ENCODE measurements around the gene ARID4B. TPM values are rescaled to one million over a fixed set of nuclear protein-coding genes. Genes with fewer than 3 reads are reported as not detected.
"Not testable (repeated sequence)": the region's sequence is repeated elsewhere in the genome, so short reads cannot be mapped to it uniquely, and the experiment has no call there.

The ARID4B gene, protein sequence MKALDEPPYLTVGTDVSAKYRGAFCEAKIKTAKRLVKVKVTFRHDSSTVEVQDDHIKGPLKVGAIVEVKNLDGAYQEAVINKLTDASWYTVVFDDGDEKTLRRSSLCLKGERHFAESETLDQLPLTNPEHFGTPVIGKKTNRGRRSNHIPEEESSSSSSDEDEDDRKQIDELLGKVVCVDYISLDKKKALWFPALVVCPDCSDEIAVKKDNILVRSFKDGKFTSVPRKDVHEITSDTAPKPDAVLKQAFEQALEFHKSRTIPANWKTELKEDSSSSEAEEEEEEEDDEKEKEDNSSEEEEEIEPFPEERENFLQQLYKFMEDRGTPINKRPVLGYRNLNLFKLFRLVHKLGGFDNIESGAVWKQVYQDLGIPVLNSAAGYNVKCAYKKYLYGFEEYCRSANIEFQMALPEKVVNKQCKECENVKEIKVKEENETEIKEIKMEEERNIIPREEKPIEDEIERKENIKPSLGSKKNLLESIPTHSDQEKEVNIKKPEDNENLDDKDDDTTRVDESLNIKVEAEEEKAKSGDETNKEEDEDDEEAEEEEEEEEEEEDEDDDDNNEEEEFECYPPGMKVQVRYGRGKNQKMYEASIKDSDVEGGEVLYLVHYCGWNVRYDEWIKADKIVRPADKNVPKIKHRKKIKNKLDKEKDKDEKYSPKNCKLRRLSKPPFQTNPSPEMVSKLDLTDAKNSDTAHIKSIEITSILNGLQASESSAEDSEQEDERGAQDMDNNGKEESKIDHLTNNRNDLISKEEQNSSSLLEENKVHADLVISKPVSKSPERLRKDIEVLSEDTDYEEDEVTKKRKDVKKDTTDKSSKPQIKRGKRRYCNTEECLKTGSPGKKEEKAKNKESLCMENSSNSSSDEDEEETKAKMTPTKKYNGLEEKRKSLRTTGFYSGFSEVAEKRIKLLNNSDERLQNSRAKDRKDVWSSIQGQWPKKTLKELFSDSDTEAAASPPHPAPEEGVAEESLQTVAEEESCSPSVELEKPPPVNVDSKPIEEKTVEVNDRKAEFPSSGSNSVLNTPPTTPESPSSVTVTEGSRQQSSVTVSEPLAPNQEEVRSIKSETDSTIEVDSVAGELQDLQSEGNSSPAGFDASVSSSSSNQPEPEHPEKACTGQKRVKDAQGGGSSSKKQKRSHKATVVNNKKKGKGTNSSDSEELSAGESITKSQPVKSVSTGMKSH (N-terminal part only)
- 10 to 100 TPM; 43.3 to 45.7 TPM for total RNA-seq

DNA sequence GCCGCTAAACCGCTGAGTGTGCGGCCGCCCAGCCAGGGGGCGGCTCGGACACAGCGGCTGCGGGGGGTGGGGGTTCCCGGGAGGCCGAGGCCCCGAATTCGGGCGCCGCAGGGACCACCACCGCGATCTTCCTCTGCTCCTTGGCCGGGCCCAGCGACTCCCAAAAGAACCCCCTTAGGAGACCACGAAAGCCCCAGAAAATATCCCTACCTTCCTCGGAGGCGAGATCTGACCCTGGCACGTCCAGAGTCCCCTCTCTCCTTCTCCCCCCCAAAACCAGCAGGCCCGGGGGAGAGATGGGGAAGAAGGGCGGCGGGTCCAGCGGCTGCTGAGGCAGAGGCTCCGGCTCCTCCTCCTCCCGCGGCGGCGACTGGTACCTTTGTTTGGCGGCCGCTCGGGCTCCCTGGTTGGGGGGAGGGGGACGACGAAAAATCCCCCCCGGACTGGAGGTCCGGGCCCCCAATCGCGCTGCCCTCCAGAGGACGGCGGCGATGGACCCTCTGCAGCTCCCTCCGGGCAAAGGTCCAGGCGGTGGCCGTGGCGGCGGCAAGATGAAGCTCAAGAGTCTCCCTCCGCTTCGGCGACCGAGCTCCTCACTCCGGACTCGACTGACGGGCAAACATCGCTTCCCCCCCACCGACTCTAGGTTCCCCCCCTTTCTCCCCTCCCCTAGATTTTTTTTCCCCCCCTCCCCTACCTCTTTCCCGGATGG is at the start of gene ARID4B:
Gene ARID4B, minus strand, starts transcription at position 621 of the 712 bp plus-strand sequence. CDS start 1,260 bp downstream, outside the sequence.
- H3K27me3 Mint-ChIP-seq (ENCODE audit: low read depth) = no peaks in the 10 kb centered on the region
- H3K27ac Mint-ChIP-seq = peak within 1 kb of the TSS; percentile 93
- H3K36me3 Mint-ChIP-seq (ENCODE audit: low read depth) = peaks cover 38% of the 10 kb centered on the region
- POLR2A ChIA-PET = interaction anchor here (0.6 to 3.4 kb wide), 10 partner anchors 9 to 840 kb away, joined by 3 to 21 read pairs (median 3); no protein-coding TSS in a partner anchor
- CTCF ChIA-PET = interaction anchor here (1.0 to 2.9 kb wide), 4 partner anchors 13 to 91 kb away, joined by 4 to 12 read pairs (median 6); no protein-coding TSS in a partner anchor
- DNase-seq = no peak
- H3K4me1 Mint-ChIP-seq (ENCODE audit: low read depth) = peaks cover 26% of the 10 kb centered on the region
- peak within 1 kb of the TSS; percentile 94 for H3K4me3 Mint-ChIP-seq
- H3K9me3 Mint-ChIP-seq (ENCODE audit: insufficient read depth) = no peaks in the 10 kb centered on the region
- peak; percentile 3 for ATAC-seq

DNA sequence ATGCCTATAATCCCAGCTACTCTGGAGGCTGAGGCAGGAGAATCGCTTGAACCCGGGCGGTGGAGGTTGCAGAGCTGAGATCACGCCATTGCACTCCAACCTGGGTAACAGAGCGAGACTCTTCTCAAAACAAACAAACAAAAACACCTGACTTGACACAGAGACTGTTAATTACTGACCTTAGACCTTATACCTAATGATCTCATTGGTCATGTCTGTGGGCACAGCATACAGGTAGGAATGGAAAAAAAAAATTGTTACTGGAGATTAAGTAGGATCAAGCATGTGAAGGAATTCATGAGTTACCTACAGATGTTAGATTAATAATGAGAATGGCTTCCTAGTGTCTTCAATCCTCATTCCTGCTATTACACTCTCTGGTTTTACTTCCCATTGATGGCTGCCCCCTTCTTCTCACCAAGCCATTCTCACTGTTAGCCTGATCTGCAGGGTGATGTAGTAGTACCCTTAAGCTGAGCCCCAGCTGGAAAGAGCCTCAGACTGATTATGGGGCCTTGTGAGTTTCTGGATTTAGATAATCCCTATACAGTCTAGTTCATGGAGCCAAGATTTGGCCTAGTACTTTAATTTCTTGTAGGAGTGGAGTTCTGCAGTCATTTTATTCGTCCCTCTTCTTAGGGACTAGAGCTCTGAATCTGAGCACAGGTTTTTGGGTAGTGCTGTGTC is 48.1 kb upstream of the ARID4B start:
- H3K36me3 Mint-ChIP-seq (ENCODE audit: low read depth) = peaks cover 25% of the 10 kb centered on the region
- ChIA-PET POLR2A (interaction anchor here (0.7 to 0.8 kb wide), 2 partner anchors 8 to 11 kb away, joined by 3 to 4 read pairs; partner anchors contain the start of gene TBCE), CTCF (no interaction called here)
- no peaks in the 10 kb centered on the region for H3K27me3 Mint-ChIP-seq (ENCODE audit: low read depth)
- H3K4me3 Mint-ChIP-seq = no peak overlapping the region
- DNase-seq = no peak
- peak overlapping the region; percentile 9 for H3K27ac Mint-ChIP-seq
- H3K9me3 Mint-ChIP-seq (ENCODE audit: insufficient read depth) = no peaks in the 10 kb centered on the region
- no peaks in the 10 kb centered on the region for H3K4me1 Mint-ChIP-seq (ENCODE audit: low read depth)
- no peak for ATAC-seq

DNA sequence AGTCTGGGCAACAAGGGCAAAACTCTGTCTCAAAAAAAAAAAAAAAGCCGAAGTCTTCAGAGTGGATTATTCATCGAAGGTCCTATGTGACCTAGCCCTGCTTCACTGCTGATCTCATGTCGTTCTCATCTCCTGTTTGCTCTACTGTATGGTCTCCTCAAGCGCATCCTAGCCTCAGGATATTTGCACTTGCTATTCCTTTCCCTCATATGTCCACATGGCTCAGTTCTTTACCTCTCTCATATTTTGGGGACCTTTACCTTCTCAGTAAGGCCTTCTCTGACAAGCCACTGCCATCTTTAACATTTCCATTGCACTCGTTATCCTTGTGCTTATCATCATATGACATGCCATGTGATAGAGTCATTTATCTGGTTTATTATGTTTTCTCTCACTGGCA is 41.8 kb upstream of the ARID4B start:
- H3K4me1 Mint-ChIP-seq (ENCODE audit: low read depth) = peaks cover 31% of the 10 kb centered on the region
- DNase-seq (no peak), ATAC-seq (no peak)
- no peak overlapping the region for H3K27ac Mint-ChIP-seq
- H3K27me3 Mint-ChIP-seq (ENCODE audit: low read depth) = no peaks in the 10 kb centered on the region
- no peaks in the 10 kb centered on the region for H3K9me3 Mint-ChIP-seq (ENCODE audit: insufficient read depth)
- peaks cover 9% of the 10 kb centered on the region for H3K36me3 Mint-ChIP-seq (ENCODE audit: low read depth)
- H3K4me3 Mint-ChIP-seq = no peak overlapping the region
- CTCF ChIA-PET = no interaction called here
- POLR2A ChIA-PET = no interaction called here

DNA sequence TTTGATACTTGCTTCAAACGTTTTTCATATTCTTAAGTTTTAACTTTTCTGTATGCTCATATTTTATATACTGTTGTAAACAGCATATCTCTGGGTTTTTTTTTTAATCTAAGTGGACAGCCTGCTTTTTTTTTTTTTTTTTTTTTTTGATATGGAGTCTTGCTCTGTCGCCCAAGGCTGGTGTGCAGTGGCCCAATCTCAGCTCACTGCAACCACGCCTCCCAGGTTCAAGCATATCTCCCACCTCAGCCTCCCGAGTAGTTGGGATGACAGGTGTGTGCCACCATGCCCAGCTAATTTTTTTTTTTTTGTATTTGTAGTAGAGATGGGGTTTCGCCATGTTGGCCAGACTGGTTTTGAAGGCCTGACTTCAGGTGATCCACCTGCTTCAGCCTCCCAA is 40.4 kb upstream of the ARID4B start:
- H3K9me3 Mint-ChIP-seq (ENCODE audit: insufficient read depth) = no peaks in the 10 kb centered on the region
- ATAC-seq = no peak
- peaks cover 6% of the 10 kb centered on the region for H3K36me3 Mint-ChIP-seq (ENCODE audit: low read depth)
- ChIA-PET POLR2A (interaction anchor here (1.1 to 1.3 kb wide), 2 partner anchors 31 to 37 kb away, joined by 3 read pairs; no protein-coding TSS in a partner anchor), CTCF (interaction anchor here (1.3 kb wide), 2 partner anchors 27 to 48 kb away, joined by 3 to 11 read pairs; no protein-coding TSS in a partner anchor)
- H3K4me3 Mint-ChIP-seq = peak overlapping the region; percentile 99
- peaks cover 31% of the 10 kb centered on the region for H3K4me1 Mint-ChIP-seq (ENCODE audit: low read depth)
- no peaks in the 10 kb centered on the region for H3K27me3 Mint-ChIP-seq (ENCODE audit: low read depth)
- no peak overlapping the region for H3K27ac Mint-ChIP-seq
- DNase-seq = no peak

DNA sequence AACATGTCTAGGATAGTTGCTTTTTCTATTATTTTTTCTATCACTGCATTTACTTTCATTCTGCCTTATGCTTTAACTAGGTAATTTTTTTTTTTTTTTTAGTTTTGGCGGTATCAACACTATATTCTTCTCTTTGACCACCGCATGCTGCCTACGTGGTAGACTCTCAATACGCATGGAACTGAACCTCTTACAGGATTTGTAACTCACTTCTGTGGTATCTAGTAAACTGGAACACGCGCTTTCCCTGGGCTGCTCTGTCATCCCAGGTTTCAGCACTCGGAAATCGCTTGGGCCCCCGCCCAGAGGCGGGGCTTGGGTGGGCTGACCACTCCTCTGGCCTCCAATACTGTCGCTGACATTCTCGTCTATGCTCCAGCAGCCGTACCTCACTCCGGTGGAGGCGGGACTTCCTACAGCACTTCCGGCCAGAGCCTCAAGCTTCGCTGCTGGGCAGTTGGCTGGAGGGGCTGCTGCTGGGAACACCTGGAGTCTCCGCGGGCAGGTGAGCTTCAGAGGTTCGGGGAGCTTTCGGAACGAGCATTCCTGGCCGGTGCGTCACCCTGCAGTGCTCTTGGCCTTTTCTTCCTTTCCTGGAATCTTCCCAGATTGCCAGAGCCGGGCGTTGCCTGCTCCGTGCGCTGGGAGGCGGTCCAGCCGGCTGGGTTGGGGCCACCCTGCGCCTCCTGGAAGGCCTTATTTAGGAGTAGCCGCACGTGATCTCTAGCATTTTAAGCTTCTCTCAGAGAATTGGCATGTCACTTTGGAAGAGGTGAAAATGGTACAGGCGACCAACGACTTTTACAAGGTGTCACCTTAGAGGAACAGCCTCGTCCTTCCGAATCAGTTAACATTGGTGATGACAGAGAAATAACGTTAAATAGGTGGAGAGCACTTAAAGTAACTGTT is 39.3 kb upstream of the ARID4B start, which contains the start of gene TBCE:
Gene TBCE, plus strand, starts transcription at position 428 of the 909 bp plus-strand sequence. CDS start 12,623 bp downstream, outside the sequence.
- ATAC-seq (peak; percentile 100), DNase-seq (peak; percentile 92)
- peaks cover 31% of the 10 kb centered on the region for H3K4me1 Mint-ChIP-seq (ENCODE audit: low read depth)
- H3K4me3 Mint-ChIP-seq = peak within 1 kb of the TSS; percentile 99
- CTCF ChIA-PET = interaction anchor here (0.8 to 1.3 kb wide), 4 partner anchors 10 to 138 kb away, joined by 3 to 11 read pairs (median 3); no protein-coding TSS in a partner anchor
- peaks cover 6% of the 10 kb centered on the region for H3K36me3 Mint-ChIP-seq (ENCODE audit: low read depth)
- H3K9me3 Mint-ChIP-seq (ENCODE audit: insufficient read depth) = no peaks in the 10 kb centered on the region
- peak within 1 kb of the TSS; percentile 93 for H3K27ac Mint-ChIP-seq
- POLR2A ChIA-PET = interaction anchor here (0.9 to 2.3 kb wide), 4 partner anchors 9 to 41 kb away, joined by 3 to 5 read pairs (median 4); no protein-coding TSS in a partner anchor
- H3K27me3 Mint-ChIP-seq (ENCODE audit: low read depth) = no peaks in the 10 kb centered on the region

DNA sequence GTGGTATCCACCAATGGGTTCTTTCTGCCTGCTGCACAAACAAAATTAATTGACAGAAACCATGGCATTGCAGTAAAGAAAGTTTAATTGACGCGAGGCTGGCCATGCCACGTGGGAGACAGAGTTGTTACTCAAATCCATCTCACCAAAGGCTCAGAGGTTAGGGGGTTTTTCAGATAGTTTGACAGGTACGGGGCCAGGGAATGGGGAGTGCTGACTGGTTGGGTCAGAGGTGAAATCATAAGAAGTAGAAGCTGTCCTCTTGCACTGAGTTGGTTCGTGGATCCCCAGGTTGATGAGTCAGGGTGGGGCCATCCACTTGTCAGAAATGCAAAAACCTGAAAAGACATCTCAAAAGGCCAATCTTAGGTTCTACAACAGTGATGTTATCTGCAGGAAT is 38.3 kb upstream of the ARID4B start:
- DNase-seq = peak; percentile 23
- Mint-ChIP-seq H3K36me3 (ENCODE audit: low read depth) (peaks cover 6% of the 10 kb centered on the region), H3K9me3 (ENCODE audit: insufficient read depth) (no peaks in the 10 kb centered on the region), H3K27ac (peak overlapping the region; percentile 58), H3K4me3 (peak overlapping the region; percentile 44), H3K4me1 (ENCODE audit: low read depth) (peaks cover 31% of the 10 kb centered on the region), H3K27me3 (ENCODE audit: low read depth) (no peaks in the 10 kb centered on the region)
- ATAC-seq = no peak
- POLR2A ChIA-PET = interaction anchor here (0.8 to 2.3 kb wide), 2 partner anchors 40 to 441 kb away, joined by 4 to 5 read pairs; no protein-coding TSS in a partner anchor
- CTCF ChIA-PET = no interaction called here

DNA sequence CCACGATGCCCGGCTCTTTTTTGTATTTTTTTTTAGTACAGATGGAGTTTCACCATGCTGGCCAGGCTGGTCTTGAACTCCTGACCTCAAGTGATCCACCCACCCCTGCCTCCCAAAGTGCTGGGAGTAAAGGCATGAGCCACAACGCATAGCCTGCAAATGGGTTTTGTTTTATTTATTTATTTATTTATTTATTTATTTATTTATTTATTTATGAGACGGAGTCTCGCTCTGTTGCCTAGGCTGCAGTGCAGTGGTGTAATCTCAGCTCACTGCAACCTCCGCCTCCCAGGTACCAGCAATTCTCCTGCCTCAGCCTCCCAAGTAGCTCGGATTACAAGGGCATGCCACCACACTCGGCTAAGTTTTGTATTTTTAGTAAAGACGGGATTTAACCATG is 36.2 kb upstream of the ARID4B start:
- POLR2A ChIA-PET; ATAC-seq; DNase-seq; H3K36me3 Mint-ChIP-seq (ENCODE audit: low read depth); H3K4me3 Mint-ChIP-seq; H3K27me3 Mint-ChIP-seq (ENCODE audit: low read depth); H3K9me3 Mint-ChIP-seq (ENCODE audit: insufficient read depth); H3K27ac Mint-ChIP-seq: not testable (repeated sequence)
- H3K4me1 Mint-ChIP-seq (ENCODE audit: low read depth) = peaks cover 27% of the 10 kb centered on the region
- CTCF ChIA-PET = interaction anchor here (1.2 kb wide), 1 partner anchor 52 kb away, joined by 4 read pairs; no protein-coding TSS in a partner anchor

DNA sequence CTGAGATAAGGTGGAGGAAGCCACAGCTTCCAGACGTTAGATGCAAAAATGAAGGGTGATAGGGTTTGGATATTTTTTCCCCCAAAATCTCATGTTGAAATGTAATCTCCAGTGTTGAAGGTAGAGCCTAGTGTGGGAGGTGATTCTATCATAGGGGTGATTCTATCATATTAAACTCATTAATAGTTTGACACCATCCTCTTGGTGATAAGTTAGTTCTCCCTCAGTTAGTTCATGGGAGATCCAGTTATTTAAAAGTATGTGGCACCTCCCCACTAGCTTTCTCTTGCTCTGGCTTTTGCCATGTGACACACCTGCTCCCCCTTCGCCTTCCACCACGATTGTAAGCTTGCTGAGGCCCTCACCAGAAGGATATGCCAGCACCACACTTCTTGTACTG is 30.9 kb upstream of the ARID4B start:
- ChIA-PET CTCF (interaction anchor here (0.9 kb wide), 1 partner anchor 17 kb away, joined by 3 read pairs; no protein-coding TSS in a partner anchor), POLR2A (interaction anchor here (0.7 to 1.3 kb wide), 2 partner anchors 30 to 255 kb away, joined by 3 to 4 read pairs; partner anchors contain the start of gene GGPS1)
- no peak for DNase-seq
- Mint-ChIP-seq H3K27ac (no peak overlapping the region), H3K36me3 (ENCODE audit: low read depth) (no peaks in the 10 kb centered on the region), H3K4me3 (no peak overlapping the region), H3K9me3 (ENCODE audit: insufficient read depth) (no peaks in the 10 kb centered on the region), H3K27me3 (ENCODE audit: low read depth) (peaks cover 6% of the 10 kb centered on the region), H3K4me1 (ENCODE audit: low read depth) (no peaks in the 10 kb centered on the region)
- no peak for ATAC-seq

DNA sequence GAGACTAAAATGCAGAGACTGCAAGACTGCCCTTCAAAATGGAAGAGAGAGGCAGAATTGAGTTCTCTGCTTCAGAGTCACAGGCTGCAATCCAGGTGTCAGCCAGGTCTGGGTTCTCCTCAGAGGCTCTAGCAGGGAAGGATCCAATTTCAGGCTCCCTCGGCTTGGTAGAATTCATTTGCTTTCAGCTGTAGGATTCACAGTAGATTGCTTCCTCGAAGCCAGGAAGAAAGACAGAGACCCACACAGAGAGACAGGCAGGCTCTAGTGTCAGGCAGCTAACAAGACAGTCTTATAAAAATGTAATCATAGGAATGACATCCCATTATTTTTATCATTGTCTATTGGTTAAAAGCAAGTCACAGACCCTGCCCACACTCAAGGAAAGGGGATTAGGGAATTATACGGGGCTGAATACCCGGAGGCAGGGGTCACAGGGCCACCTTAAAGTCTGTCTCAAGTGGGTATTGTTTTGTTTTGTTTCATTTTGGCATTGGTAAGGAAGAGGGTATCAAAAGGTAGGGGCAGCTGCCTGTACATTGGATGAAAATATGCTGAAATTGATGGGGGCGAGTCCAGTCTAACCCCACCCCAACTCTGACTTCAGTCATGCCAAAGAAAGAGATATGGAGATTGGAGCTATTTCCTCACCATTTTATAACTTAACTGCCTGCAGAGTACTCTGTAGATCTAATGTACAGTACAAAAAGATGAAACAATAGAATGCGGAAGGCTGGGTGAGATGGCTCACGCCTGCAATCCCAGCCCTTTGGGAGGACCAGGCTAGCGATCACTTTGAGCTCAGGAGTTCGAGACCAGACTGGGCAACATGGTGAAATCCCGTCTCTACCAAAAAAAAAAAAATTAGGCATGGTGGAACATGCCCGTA is 29.8 kb upstream of the ARID4B start:
- Mint-ChIP-seq H3K4me3 (no peak overlapping the region), H3K4me1 (ENCODE audit: low read depth) (no peaks in the 10 kb centered on the region), H3K36me3 (ENCODE audit: low read depth) (no peaks in the 10 kb centered on the region), H3K9me3 (ENCODE audit: insufficient read depth) (no peaks in the 10 kb centered on the region), H3K27ac (no peak overlapping the region), H3K27me3 (ENCODE audit: low read depth) (peaks cover 6% of the 10 kb centered on the region)
- ChIA-PET CTCF (interaction anchor here (0.8 to 0.9 kb wide), 2 partner anchors 16 to 104 kb away, joined by 3 read pairs; no protein-coding TSS in a partner anchor), POLR2A (interaction anchor here (0.5 to 1.3 kb wide), 4 partner anchors 29 to 848 kb away, joined by 3 to 4 read pairs (median 3); partner anchors contain the start of gene GGPS1)
- no peak for DNase-seq
- ATAC-seq = no peak
